ENCODE measurements around the gene CLC.

Gene CLC

GRCh38 chr19:39759457-39760184 is 21.8 kb upstream of the CLC start:
- peak; percentile 63 for DNase-seq (ENCODE audit: low read depth)
- TF ChIP-seq CTCF (IDR thresholded peaks at IDR 0.05; ENCODE audit: low read depth, low read length, missing control alignments), result no peak
- H3K4me3 ChIP-seq (ENCODE audit: low read depth, low read length), result no peak overlapping the region

GRCh38 chr19:39754971-39755370 is 17.1 kb upstream of the CLC start:
- H3K4me3 ChIP-seq (ENCODE audit: low read depth, low read length), result no peak overlapping the region
- no peak for DNase-seq (ENCODE audit: low read depth)
- TF ChIP-seq CTCF (IDR thresholded peaks at IDR 0.05; ENCODE audit: low read depth, low read length, missing control alignments), result no peak

GRCh38 chr19:39754544-39754943 is 16.7 kb upstream of the CLC start:
- no peak for TF ChIP-seq CTCF (IDR thresholded peaks at IDR 0.05; ENCODE audit: low read depth, low read length, missing control alignments)
- H3K4me3 ChIP-seq (ENCODE audit: low read depth, low read length), result no peak overlapping the region
- no peak for DNase-seq (ENCODE audit: low read depth)

- no peak for TF ChIP-seq CTCF (IDR thresholded peaks at IDR 0.05; ENCODE audit: low read depth, low read length, missing control alignments)
- no peak for DNase-seq (ENCODE audit: low read depth)
- no peak overlapping the region for H3K4me3 ChIP-seq (ENCODE audit: low read depth, low read length)
These were observed 15.0 kb upstream of the CLC start for GRCh38 chr19:39752795-39753194.

GRCh38 chr19:39752390-39752789 is 14.6 kb upstream of the CLC start:
- no peak for DNase-seq (ENCODE audit: low read depth)
- no peak overlapping the region for H3K4me3 ChIP-seq (ENCODE audit: low read depth, low read length)
- no peak for TF ChIP-seq CTCF (IDR thresholded peaks at IDR 0.05; ENCODE audit: low read depth, low read length, missing control alignments)

- DNase-seq (ENCODE audit: low read depth), result no peak
- TF ChIP-seq CTCF (IDR thresholded peaks at IDR 0.05; ENCODE audit: low read depth, low read length, missing control alignments), result no peak
- no peak overlapping the region for H3K4me3 ChIP-seq (ENCODE audit: low read depth, low read length)
These were observed 12.2 kb upstream of the CLC start for GRCh38 chr19:39749981-39750380.
